Adipocyte (in vitro differentiated cells): ENCODE data around the gene CRTC3.
"Not testable (repeated sequence)": the region's sequence is repeated elsewhere in the genome, so short reads cannot be mapped to it uniquely, and the experiment has no call there.

Experiments
- DNase-seq: peaks from one replicate; pipeline ENCODE4 v3.0.0-alpha.2; 2015; ENCODE audit warnings: low read depth
- H3K27me3 ChIP-seq: replicated peaks from 2 replicates; pipeline ENCODE4 v1.7.0; 2013; ENCODE audit warnings: mild to moderate bottlenecking, low read length, moderate library complexity; ENCODE audit not compliant: control insufficient read depth, insufficient read depth
- H3K36me3 ChIP-seq: 2 replicates; pipeline ENCODE4 v1.7.0; 2013; ENCODE audit warnings: low read length, mild to moderate bottlenecking, moderate library complexity; ENCODE audit not compliant: control insufficient read depth, insufficient read depth, severe bottlenecking
- H3K4me1 ChIP-seq: 2 replicates; pipeline ENCODE4 v1.7.0; 2013; ENCODE audit warnings: mild to moderate bottlenecking, low read length, moderate library complexity; ENCODE audit not compliant: control insufficient read depth, insufficient read depth
- H3K4me3 ChIP-seq: 2 replicates; pipeline ENCODE4 v1.7.0; 2013; ENCODE audit warnings: mild to moderate bottlenecking, low read length, moderate library complexity
- H3K9ac ChIP-seq: 2 replicates; pipeline ENCODE4 v1.7.0; 2013; ENCODE audit warnings: mild to moderate bottlenecking, low read length, moderate library complexity
- H3K9me3 ChIP-seq: 2 replicates; pipeline ENCODE4 v1.7.0; 2013; ENCODE audit warnings: mild to moderate bottlenecking, low read length, moderate library complexity; ENCODE audit not compliant: control insufficient read depth

The CRTC3 gene

DNA sequence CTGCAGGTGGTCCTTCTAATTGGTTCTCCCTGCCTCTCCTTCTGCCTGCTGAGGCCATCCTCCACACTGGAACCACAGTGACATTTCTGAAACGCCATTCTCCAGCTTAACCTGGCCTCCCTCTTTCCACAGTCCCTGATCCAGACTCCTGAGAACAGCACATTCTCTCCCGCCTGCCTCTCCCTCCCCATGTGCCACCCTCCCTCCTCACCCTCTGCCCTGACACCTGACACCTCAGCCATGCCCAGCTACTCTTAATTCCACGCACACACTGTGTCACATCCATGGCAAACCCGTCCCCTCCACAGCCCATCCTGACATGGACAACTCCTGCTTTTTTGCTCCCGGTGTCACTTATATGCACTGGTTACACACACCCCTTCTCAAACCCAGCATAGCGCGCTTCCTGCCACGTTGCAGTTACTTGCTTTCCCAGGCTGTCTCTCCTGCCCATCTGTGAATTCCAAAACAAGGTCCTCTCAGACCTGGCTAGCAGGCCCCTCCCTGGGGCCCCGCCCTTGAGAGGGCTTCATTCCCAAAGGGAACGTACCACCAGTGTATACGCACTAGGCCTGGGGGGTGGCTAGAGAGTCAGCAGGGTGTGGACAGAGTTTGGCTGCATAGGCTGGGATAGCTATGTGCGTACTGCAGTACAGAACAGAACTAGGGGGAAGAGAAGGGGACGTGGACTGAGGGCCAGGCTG is 94.7 kb downstream of the CRTC3 start:
- no peak for DNase-seq
- Histone ChIP-seq H3K4me1 (no peaks in the 10 kb centered on the region), H3K9me3 (no peaks in the 10 kb centered on the region), H3K9ac (no peak overlapping the region), H3K4me3 (no peak overlapping the region), H3K27me3 (no peaks in the 10 kb centered on the region), H3K36me3 (peaks cover 72% of the 10 kb centered on the region)

DNA sequence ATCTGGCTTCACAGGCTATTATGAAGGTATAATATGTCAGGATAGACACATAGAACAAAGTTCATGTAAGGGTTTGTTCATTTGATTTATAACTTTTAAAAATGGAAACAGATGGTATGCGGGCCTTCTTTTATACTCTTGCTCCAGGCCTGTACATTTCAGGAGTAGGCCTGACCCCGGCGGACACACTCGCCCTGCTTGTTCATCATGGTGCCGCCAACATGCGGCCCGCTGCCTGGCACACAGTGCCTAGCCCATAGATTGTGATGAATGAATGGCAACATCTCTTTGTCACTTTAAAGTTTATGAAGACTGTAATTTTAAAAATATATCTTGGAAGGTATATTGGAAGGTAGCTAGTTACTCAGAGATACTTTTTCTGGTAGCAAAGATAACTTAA is 95.3 kb downstream of the CRTC3 start:
- H3K9me3 ChIP-seq, result no peaks in the 10 kb centered on the region
- no peak overlapping the region for H3K4me3 ChIP-seq
- peaks cover 72% of the 10 kb centered on the region for H3K36me3 ChIP-seq
- no peaks in the 10 kb centered on the region for H3K27me3 ChIP-seq
- no peak for DNase-seq
- no peaks in the 10 kb centered on the region for H3K4me1 ChIP-seq
- no peak overlapping the region for H3K9ac ChIP-seq

- Histone ChIP-seq H3K9ac (no peak overlapping the region), H3K27me3 (no peaks in the 10 kb centered on the region), H3K4me3 (no peak overlapping the region), H3K9me3 (no peaks in the 10 kb centered on the region), H3K36me3 (peaks cover 83% of the 10 kb centered on the region), H3K4me1 (peaks cover 5% of the 10 kb centered on the region)
- DNase-seq, result no peak
These were observed 99.5 kb downstream of the CRTC3 start for GRCh38 chr15:90629217-90629616.

- Histone ChIP-seq H3K36me3 (peaks cover 61% of the 10 kb centered on the region), H3K9ac (peak overlapping the region; percentile 51), H3K27me3 (no peaks in the 10 kb centered on the region), H3K9me3 (no peaks in the 10 kb centered on the region), H3K4me1 (peaks cover 5% of the 10 kb centered on the region), H3K4me3 (no peak overlapping the region)
- DNase-seq, result no peak
These were observed 103.6 kb downstream of the CRTC3 start for GRCh38 chr15:90633360-90633759.

DNA sequence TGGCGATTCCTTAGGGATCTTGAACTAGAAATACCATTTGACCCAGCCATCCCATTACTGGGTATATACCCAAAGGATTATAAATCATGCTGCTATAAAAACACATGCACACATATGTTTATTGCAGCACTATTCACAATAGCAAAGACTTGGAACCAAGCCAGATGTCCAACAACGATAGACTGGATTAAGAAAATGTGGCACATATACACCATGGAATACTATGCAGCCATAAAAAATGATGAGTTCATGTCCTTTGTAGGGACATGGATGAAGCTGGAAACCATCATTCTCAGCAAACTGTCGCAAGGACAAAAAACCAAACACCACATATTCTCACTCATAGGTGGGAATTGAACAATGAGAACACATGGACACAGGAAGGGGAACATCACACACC is 107.3 kb downstream of the CRTC3 start:
- not testable (repeated sequence) for H3K9ac ChIP-seq, H3K27me3 ChIP-seq, H3K9me3 ChIP-seq, H3K4me3 ChIP-seq, DNase-seq, H3K4me1 ChIP-seq
- H3K36me3 ChIP-seq, result peaks cover 49% of the 10 kb centered on the region

DNA sequence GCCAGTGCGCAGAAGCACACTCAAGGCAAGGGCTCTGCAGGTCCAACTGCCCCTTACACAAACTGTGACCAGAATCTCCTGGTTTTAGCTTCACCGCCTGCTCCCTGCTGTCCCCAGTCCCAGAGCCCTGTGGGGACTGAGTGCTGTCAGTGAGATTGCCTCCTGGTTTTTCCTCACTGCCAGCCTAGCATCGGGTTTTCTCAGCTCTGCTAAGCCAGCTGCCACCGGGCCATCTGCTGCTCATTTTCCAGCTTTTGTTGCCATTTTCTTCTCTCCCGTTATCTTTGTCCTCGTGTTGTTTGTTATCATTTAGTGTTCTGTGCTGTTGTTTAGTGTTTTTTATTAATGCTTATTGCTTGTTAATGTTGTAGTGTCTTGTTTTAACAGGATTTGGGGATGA is 108.0 kb downstream of the CRTC3 start:
- Histone ChIP-seq H3K9ac (no peak overlapping the region), H3K4me1 (peaks cover 5% of the 10 kb centered on the region), H3K4me3 (no peak overlapping the region), H3K36me3 (peaks cover 49% of the 10 kb centered on the region), H3K27me3 (no peaks in the 10 kb centered on the region), H3K9me3 (no peaks in the 10 kb centered on the region)
- DNase-seq, result no peak

GRCh38 chr15:90638201-90638691 is 108.5 kb downstream of the CRTC3 start:
- Histone ChIP-seq H3K9me3 (no peaks in the 10 kb centered on the region), H3K4me1 (peaks cover 5% of the 10 kb centered on the region), H3K36me3 (peaks cover 49% of the 10 kb centered on the region), H3K4me3 (no peak overlapping the region), H3K9ac (no peak overlapping the region), H3K27me3 (no peaks in the 10 kb centered on the region)
- DNase-seq, result no peak

DNA sequence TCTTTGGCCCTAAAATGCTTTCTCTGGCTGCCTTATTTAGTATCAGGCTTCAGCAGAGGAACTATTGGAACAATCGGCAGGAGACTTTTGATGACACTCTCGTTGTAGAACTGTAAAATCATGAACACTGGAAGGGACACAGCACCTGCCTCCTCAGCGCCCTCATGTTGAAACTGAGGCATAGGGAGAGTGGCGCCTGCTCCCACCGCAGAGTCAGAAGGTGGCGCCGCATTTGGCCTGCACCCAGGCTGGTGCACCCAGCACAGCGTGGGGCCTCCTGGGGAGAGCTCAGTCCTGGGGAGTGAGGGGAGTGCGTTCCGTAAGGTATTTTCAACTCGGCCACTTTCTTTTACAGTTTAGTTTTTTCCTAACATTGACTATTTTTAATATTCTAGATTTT is 109.2 kb downstream of the CRTC3 start:
- DNase-seq, result no peak
- H3K36me3 ChIP-seq, result peaks cover 49% of the 10 kb centered on the region
- no peak overlapping the region for H3K4me3 ChIP-seq
- H3K9me3 ChIP-seq, result no peaks in the 10 kb centered on the region
- no peaks in the 10 kb centered on the region for H3K27me3 ChIP-seq
- H3K9ac ChIP-seq, result no peak overlapping the region
- H3K4me1 ChIP-seq, result peaks cover 4% of the 10 kb centered on the region

DNA sequence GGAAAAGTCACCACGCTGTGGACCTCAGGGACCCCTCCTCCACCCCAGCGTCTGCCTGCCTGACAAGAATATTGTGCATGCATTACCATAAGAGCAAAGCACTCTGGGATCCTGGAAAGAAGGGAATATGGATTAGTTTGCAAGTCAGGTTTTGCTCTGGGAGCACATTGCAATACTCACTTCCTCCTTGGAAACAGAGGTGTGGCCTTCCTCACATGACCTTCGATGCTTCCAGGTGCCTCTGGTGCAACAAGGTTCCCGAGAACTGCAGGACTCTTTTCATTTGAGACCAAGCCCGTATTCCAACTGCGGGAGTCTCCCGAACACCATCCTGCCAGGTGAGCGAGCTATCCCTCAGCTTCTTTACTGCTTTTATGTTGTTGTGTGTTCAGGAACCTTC is 111.1 kb downstream of the CRTC3 start:
- no peak for DNase-seq
- no peak overlapping the region for H3K4me3 ChIP-seq
- H3K4me1 ChIP-seq, result peaks cover 11% of the 10 kb centered on the region
- no peaks in the 10 kb centered on the region for H3K9me3 ChIP-seq
- H3K9ac ChIP-seq, result no peak overlapping the region
- peaks cover 42% of the 10 kb centered on the region for H3K36me3 ChIP-seq
- H3K27me3 ChIP-seq, result no peaks in the 10 kb centered on the region

DNA sequence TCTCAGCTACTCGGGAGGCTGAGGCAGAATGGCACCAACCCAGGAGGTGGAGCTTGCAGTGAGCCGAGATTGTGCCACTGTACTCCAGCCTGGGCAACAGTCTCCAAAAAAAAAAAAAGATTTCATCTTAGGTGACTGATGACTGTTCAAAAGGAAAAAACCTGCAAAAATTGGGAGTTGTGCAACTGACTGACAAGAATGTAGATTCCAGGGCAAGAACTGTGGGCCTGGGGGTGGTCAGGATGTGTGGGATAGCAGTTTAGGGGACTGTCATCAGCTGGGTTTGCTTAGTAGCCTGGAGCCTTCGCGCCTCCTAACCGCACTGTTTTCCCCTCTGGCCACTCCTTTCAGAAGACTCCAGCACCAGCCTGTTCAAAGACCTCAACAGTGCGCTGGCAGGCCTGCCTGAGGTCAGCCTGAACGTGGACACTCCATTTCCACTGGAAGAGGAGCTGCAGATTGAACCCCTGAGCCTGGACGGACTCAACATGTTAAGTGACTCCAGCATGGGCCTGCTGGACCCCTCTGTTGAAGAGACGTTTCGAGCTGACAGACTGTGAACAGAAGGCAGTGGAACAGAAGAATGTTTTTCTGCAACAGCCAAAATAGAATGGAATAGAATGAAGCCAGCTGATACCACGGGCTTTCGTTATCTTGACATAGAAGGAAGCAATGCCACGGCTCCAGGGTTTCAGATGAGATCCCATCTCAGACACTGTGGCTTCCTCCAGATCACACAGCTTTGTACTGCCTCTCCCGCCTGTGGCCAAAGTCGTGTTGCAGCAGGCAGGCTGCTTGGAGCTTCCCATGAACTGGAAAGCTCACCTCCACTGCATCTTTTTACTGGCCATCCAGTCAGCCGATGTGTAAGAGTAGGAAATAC is 112.1 kb downstream of the CRTC3 start:
- DNase-seq, result no peak
- H3K9me3 ChIP-seq, result no peaks in the 10 kb centered on the region
- H3K9ac ChIP-seq, result no peak overlapping the region
- no peak overlapping the region for H3K4me3 ChIP-seq
- H3K36me3 ChIP-seq, result peaks cover 42% of the 10 kb centered on the region
- peaks cover 11% of the 10 kb centered on the region for H3K4me1 ChIP-seq
- no peaks in the 10 kb centered on the region for H3K27me3 ChIP-seq

- DNase-seq, result no peak
- no peaks in the 10 kb centered on the region for H3K9me3 ChIP-seq
- peaks cover 11% of the 10 kb centered on the region for H3K4me1 ChIP-seq
- H3K36me3 ChIP-seq, result peaks cover 42% of the 10 kb centered on the region
- no peaks in the 10 kb centered on the region for H3K27me3 ChIP-seq
- H3K9ac ChIP-seq, result no peak overlapping the region
- H3K4me3 ChIP-seq, result no peak overlapping the region
These were observed 113.0 kb downstream of the CRTC3 start for GRCh38 chr15:90642464-90643300.
